ENCODE measurements around the gene MS4A14.
"Not testable (repeated sequence)": the region's sequence is repeated elsewhere in the genome, so short reads cannot be mapped to it uniquely, and the experiment has no call there.

MS4A14 gene

DNA sequence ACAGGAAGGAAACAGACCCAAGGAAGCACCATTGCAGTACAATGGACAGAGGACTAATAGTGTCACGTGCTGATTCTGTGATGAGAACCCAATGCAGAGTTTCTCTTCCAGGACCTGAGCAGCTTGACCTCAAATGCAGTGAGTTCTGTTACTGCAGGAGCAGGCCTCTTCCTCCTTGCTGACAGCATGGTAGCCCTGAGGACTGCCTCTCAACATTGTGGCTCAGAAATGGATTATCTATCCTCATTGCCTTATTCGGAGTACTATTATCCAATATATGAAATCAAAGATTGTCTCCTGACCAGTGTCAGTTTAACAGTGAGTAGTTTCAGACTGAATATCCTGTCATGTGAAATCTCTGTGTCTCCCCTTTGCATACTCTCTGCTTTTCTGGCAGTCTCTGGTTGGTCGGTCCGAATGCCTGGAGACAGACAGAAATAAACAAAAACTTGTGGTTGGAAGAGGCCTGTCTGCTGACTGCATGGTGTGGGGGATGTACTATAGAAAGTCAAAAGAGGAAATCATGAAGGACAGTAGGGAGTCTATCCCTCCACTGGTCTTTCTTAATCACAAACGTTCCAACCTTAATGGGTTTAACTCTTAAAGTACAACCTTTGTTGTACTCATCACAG is 6.9 kb upstream of the MS4A14 start:
- no peak for DNase-seq (ENCODE audit: low read depth, low spot score)

DNA sequence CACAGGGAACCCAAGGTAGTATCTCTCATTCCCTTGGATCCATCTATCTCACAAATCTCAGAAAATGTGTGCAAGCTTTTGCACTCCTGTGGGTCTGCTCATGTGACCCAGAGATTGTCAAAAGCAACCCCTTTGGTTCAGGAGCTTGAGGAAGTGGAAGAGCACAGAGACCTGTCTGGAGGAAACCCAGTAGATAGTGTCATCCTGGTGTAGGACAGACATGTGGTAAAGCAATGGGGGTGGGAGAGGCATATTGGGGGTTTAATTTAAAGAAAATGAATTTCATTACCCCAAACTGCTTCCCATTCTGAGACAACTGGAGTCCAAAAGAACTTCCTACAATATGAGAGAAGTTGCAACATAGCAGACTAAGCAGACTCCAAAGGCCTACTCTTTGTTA is 5.8 kb upstream of the MS4A14 start:
- DNase-seq (ENCODE audit: low read depth, low spot score), result no peak

DNA sequence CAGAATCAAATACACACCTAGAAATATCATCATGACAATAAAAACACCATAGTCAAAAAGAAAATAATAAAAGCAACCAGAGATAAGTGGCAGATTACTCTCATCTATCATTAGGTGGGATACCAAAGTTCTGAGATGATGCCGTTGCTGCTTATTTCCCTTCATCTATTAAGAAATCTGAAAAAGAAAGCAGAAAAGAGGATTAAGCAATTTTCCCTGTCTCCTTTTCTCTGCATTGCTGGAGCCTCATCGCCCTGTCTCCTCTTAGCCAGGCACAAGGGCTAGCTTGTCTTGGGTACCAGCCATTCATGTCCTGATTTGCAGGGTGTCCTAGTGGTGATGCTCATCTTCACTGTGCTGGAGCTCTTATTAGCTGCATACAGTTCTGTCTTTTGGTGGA is 3.9 kb upstream of the MS4A14 start:
- DNase-seq (ENCODE audit: low read depth, low spot score), result no peak

DNA sequence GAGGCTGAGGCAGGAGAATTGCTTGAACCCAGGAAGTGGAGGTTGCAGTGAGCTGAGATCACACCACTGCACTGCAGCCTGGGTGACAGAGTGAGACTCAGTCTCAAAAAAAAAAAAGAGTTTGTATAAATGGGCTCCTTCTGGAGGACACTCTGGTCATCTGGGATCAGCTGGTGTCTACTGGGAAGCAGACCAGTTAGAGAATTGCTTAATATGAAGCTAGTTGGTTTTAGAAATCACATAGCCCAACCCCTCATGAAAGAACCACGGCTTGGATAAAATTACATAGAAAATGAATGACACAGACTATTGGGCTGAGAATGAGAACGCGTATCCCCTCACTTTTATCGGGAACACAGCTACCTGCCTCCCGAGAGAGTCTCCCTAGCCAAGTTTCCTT is 3.2 kb upstream of the MS4A14 start:
- no peak for DNase-seq (ENCODE audit: low read depth, low spot score)

DNA sequence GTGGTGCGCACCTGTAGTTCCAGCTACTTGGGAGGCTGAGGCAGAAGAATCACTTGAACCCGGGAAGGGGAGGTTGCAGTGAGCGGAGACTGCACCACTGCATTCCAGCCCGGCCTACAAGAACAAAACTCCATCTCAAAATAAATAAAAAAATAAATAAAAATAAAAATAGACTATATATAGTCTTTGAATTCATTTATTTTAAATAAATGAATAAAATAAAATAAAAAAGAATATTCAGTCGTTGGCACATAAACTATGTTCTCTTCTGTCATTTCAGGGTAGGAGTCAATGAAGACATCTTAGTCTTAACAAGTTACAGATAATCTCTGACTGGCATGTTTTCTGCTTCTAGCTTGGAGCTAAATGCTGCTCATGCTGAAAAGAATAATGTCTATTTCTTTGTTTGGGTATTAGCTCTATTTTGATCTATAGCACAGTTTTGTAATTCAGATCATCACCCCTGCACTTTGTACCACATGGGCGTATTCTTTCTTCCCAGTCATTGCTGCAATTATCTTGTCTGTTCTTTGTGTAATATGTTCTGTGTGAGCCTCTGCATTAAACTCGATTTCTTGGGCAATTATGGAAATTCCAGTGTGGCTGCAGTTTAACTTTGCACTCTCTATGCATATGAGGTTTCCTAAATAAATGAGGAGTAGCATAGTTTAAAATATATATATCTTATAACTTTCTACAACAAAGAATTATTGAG is 1.4 kb upstream of the MS4A14 start:
- no peak for DNase-seq (ENCODE audit: low read depth, low spot score)

DNA sequence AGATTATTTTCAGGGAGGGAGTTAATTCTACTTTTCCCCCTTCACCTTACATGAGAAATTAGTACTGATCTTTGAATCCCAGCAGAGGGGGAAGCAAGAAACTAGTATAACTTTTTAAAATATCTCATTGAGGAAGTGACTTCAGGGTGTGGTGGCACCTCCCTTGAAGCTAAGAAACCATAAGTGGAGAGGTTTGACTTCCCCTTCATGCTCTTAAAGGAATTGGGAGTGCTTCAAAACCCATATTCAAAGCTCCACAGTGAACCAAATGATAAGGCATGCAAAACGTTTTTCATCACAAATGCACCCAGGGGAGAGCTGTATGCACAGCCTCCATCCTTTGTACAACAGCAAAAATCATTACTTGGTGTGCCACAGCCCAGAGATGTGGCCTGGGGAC is 540 bp downstream of the MS4A14 start:
- DNase-seq (ENCODE audit: low read depth, low spot score), result no peak

DNA sequence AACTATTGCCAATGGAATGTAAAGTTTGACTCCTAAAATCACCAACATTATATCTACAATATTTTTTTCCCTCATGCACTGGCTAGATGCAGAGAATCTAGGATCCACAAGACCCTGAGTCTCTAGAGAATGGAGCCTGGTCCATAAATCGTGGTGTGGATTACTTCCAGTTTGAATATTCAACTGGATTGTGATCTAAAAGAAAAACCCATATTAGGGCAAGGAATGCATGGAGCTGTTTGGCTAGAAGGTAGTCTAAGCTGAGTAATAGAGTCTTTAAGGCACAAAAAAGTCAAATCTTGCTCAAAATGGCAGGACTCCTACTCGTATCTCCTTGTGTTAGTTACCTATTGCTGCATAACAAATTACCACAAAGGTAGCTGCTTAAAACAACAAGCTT is 23.8 kb downstream of the MS4A14 start:
- DNase-seq (ENCODE audit: low read depth, low spot score), result no peak

DNA sequence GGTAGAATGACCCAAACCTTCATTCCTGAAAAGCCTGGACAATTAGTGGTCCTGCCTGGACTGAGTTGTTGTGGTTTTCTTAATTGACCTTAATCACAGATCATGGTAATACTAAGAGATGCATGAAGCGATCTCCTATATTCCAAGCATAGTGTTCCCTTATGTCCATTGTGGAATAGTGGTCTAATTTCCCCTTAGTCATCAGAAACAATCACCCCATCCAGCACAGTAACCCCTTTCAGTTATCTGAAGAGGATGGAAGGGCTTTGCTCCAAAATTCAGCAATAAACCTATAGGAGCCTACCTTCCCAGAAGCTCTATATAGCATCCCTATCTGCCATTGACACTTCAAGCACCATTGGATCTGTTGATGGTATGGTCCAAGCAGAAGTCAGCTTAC is 26.4 kb downstream of the MS4A14 start:
- DNase-seq (ENCODE audit: low read depth, low spot score), result no peak

DNA sequence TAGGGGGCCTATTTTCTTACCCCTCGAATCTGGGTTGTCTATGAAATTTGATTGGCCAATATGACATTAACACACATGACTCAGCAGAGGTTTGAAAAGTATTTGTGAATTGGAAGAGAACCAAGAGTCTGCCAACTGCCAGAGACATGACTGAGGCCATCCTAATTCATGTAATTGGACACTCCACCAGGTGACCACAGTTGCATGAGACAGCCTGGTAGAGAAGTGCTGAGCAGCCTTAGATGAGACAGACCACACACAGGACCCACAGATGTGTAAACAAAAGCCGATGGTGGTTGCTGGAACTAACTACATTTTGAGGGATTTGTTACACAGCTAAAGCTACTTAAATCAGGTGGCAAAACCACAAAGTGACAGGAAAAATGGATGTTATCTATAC is 32.3 kb downstream of the MS4A14 start:
- DNase-seq (ENCODE audit: low read depth, low spot score), result no peak

DNA sequence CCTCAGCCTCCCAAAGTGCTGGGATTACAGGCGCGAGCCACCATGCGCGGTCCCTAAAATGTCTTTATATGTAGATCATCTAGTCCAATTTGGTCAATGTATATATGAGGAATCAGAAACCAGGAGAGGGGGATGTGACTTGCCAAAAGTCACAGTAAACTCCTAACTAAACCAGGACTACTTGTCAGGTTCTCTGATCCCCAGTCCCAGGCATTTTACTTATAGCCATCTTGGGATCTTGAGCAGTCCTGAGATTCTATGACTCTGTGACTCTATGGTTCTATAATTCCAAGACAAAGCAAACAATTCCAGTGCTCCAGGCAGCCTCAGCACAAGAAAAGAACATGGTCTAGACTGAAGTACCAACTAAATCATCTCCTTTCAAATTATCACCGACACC is 33.0 kb downstream of the MS4A14 start, which contains the start of gene MS4A5:
MS4A5 (plus strand) TSS at position 301 of the 400 bp plus-strand sequence. CDS start 103 bp downstream, outside the sequence.
- DNase-seq (ENCODE audit: low read depth, low spot score), result no peak

DNA sequence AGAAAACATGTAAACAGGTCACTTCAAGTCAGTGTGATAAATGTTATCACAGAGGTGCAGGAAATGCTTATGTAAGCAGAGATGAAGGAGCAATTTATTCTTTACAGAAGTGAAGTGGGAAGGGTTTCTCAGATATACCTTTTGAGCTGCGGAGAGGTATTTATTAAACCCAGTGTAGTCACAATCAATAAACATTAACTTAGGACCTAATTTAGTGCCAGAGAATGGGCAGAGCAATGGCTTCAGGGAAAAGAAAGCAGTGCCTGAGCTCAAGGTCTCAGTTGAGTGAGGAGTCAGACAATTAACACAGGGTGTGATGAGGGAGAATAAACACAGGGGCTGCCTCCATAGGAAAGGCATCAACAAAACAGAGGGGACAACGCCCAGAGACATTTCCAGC is 35.0 kb downstream of the MS4A14 start:
- no peak for DNase-seq (ENCODE audit: low read depth, low spot score)

DNA sequence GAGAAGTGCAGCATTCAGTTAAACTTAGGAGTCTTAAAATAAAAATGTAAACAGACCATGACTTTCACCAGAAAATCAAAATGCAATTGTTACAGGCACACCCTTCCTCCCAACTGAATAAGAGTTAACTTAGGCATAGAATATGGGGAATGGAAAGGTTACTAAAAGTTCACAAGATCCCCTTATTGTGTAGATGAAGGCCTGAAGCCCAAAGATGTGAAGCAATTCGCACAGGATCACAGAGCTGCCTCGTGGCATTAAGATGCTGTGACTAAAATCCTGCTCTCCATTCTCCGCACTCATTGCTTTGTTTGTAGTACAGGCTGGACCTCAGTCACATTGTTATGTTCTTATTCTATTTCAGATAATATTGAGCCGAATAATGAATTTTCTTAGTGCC is 37.1 kb downstream of the MS4A14 start:
- DNase-seq (ENCODE audit: low read depth, low spot score), result no peak

DNA sequence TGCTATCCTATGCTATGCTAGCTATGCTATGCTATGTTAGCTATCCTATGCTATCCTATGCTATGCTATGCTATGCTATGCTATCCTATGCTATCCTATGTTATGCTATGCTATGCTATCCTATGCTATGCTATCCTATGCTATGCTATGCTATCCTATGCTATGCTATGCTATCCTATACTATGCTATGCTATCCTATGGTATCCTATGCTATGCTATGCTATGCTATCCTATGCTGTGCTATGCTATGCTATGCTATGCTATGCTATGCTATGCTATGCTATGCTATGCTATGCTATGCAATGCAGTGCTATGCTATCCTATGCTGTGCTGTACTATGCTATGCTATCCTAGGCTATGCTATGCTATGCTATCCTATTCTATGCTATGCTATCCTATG is 50.8 kb downstream of the MS4A14 start:
- DNase-seq (ENCODE audit: low read depth, low spot score), result no peak

DNA sequence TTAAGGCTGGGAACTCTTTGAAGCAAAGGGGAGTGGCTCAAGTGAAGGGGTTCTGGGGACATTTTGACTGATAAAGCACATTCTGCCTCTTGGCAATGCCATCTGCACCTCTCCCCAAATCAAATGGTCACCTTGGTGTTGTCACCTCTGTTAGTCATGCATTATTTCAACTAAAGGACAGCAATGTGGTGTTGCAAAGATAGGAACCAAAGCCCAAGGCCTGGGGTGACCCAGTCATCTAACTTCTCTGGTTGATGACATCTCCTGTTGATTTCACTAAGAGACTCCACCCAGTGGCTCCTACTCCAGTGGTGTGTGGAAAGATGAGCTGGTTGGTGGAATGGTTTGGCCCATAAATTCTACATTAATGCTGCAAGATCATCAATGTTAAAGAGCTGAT is 51.6 kb downstream of the MS4A14 start:
- DNase-seq (ENCODE audit: low read depth, low spot score), result no peak

DNA sequence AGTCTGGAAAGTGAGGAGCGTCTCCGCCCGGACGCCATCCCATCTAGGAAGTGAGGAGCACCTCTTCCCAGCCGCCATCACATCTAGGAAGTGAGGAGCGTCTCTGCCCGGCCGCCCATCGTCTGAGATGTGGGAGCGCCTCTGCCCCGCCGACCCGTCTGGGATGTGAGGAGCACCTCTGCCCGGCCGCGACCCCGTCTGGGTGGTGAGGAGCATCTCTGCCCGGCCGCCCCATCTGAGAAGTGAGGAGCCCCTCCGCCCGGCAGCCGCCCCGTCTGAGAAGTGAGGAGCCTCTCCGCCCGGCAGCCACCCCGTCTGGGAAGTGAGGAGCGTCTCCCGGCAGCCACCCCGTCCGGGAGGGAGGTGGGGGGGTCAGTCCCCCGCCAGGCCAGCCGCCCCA is 54.9 kb downstream of the MS4A14 start:
- DNase-seq (ENCODE audit: low read depth, low spot score), result not testable (repeated sequence)

DNA sequence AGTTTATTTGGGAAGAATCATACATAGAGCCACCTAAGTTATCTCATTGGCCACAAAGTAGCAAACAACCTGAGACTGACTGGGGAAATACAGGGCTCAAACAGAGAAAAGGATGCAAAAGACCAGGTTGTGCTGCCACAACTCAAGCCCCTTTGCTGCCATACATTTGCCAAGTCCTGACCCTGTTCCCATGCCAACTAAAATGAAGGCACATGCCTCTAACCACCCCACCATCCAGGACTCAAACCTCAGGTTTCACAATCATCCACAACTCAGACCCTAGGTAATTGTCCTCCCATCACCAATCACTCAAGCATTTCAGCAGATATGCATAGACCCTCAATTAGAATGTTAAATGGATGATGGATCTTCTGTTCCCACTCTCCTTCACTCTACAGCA is 58.0 kb downstream of the MS4A14 start:
- DNase-seq (ENCODE audit: low read depth, low spot score), result no peak

DNA sequence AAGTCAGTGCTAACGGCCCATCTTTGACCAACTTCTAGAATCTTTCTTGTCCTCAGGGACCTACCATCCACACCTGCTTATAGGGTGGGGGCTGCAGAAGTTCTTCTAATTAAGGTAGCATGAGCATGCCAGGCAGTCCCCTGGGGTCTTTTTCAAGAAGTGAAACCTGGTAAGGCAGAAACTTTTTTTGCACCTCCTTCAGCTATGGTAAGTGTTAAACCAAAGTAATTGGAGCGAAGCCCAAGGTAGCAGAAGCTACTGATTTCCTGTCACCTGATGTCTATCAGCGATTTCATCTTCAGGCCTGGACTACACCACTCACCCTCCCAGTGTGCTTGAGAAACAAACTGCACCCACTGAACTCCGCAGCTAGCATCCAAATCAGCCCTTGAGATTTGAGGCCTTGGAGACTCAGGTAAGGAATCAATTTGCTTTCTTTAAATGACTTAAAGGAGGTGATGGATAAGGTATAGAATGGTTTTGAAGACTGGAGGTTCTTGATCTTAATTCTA is 59.3 kb downstream of the MS4A14 start, which contains the start of gene MS4A1:
MS4A1 (plus strand) TSS at position 317 of the 512 bp plus-strand sequence. CDS start 6,528 bp downstream, outside the sequence.
- no peak for DNase-seq (ENCODE audit: low read depth, low spot score)

DNA sequence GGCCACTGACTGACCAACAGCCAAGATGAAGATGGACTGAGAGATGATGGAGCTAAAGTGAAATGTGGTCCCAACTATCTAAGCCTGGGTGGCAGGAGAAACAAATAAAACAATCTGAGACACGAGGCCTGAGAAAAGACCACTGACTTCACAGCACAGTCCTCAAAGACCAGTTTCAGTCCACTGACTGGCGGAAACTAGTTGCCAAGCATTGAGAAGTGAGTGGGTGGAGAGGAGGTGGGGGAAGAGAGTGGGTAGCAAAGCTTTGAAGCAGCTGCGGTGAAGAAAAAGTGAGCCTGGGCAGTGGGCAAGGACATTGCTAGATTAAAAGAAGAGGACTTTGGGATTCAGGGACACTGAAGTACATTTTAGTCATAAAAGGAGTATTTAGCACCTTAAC is 61.3 kb downstream of the MS4A14 start:
- DNase-seq (ENCODE audit: low read depth, low spot score), result no peak

DNA sequence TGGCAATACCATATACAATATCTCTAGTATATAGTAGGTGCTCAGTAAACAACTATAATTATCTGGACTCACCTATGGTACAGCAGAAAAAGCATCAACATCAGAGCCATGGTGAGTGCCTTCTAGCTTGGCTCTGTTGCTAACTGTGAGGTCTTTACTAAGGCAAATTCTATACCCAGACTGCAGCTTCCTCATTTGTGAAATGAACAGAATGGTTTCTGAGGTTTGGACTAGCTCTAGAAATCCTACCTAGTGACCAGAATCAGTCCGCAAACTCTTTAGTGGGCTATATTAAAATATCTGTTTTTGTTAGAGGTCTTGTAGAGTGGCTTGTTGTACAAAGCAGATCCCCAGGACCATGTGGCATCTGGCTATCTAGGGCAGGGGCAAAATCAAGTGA is 63.1 kb downstream of the MS4A14 start:
- no peak for DNase-seq (ENCODE audit: low read depth, low spot score)
